CD4-positive, alpha-beta T cell treated with Interleukin-17A for 4 hours (primary cell): ENCODE data around the gene TBC1D22A.

Experiments used
- DNase-seq: peaks from one replicate; pipeline ENCODE4 v3.0.0-alpha.2; 2020; ENCODE audit warnings: mixed read lengths

The TBC1D22A gene

GRCh38 chr22:47149976-47150375, 387.5 kb downstream of the TBC1D22A start:
- DNase-seq = no peak

GRCh38 chr22:47150426-47150825, 388.0 kb downstream of the TBC1D22A start:
- no peak for DNase-seq

GRCh38 chr22:47151064-47151463, 388.6 kb downstream of the TBC1D22A start:
- no peak for DNase-seq

- DNase-seq = no peak
These were observed 389.0 kb downstream of the TBC1D22A start for GRCh38 chr22:47151490-47151889.

GRCh38 chr22:47152236-47152635, 389.8 kb downstream of the TBC1D22A start:
- DNase-seq = no peak

GRCh38 chr22:47152938-47153337, 390.5 kb downstream of the TBC1D22A start:
- DNase-seq = no peak

- DNase-seq = no peak
These were observed 391.5 kb downstream of the TBC1D22A start for GRCh38 chr22:47153854-47154525.

GRCh38 chr22:47154621-47155081, 392.2 kb downstream of the TBC1D22A start:
- no peak for DNase-seq

- no peak for DNase-seq
These were observed 392.9 kb downstream of the TBC1D22A start for GRCh38 chr22:47155131-47155885.

GRCh38 chr22:47155912-47156311, 393.5 kb downstream of the TBC1D22A start:
- no peak for DNase-seq

GRCh38 chr22:47156352-47157092, 394.1 kb downstream of the TBC1D22A start:
- no peak for DNase-seq

- no peak for DNase-seq
These were observed 394.6 kb downstream of the TBC1D22A start for GRCh38 chr22:47157093-47157420.

GRCh38 chr22:47157486-47158270, 395.2 kb downstream of the TBC1D22A start:
- DNase-seq = no peak

GRCh38 chr22:47158457-47158856, 396.0 kb downstream of the TBC1D22A start:
- DNase-seq = no peak

GRCh38 chr22:47159592-47159991, 397.1 kb downstream of the TBC1D22A start:
- no peak for DNase-seq

GRCh38 chr22:47160141-47160541, 397.7 kb downstream of the TBC1D22A start:
- DNase-seq = no peak

- DNase-seq = no peak
These were observed 398.5 kb downstream of the TBC1D22A start for GRCh38 chr22:47160781-47161520.

- DNase-seq = no peak
These were observed 399.2 kb downstream of the TBC1D22A start for GRCh38 chr22:47161631-47162030.

- no peak for DNase-seq
These were observed 400.4 kb downstream of the TBC1D22A start for GRCh38 chr22:47162865-47163264.

- no peak for DNase-seq
These were observed 401.0 kb downstream of the TBC1D22A start for GRCh38 chr22:47163481-47163855.

- no peak for DNase-seq
These were observed 401.5 kb downstream of the TBC1D22A start for GRCh38 chr22:47163856-47164513.
